ENCODE data around the gene KLK3. TPM values are rescaled to one million over a fixed set of nuclear protein-coding genes. Genes with fewer than 3 reads are reported as not detected.
A peak's percentile ranks its signal among the peaks of the same experiment; 100 is the strongest.

Gene KLK3
- total and polyA plus RNA-seq, 8 donors: 46.9 to 134 TPM; not detected in 6

GRCh38 chr19:50820086-50820485, 34.6 kb upstream of the KLK3 start:
- Histone ChIP-seq H3K27ac (no peak overlapping the region), H3K27me3 (peaks cover 15 to 99% (median 53%) of the 10 kb centered on the region in 3 donors), H3K9me3 (peaks cover 0 to 5% (median 0%) of the 10 kb centered on the region in 4 donors), H3K4me3 (no peak overlapping the region), H3K36me3 (no peaks in the 10 kb centered on the region), H3K4me1 (peaks cover 0 to 23% (median 22%) of the 10 kb centered on the region in 4 donors)
- WGBS, 5 donors: 3 to 12% (median 8%) methylated on average over 14 to 15 of the region's 15 CpGs
- TF ChIP-seq EP300 (IDR thresholded peaks at IDR 0.05) (no peak), POLR2A (IDR thresholded peaks at IDR 0.05) (no peak), POLR2AphosphoS5 (IDR thresholded peaks at IDR 0.05) (no peak)
- TF ChIP-seq, protein P1, sequence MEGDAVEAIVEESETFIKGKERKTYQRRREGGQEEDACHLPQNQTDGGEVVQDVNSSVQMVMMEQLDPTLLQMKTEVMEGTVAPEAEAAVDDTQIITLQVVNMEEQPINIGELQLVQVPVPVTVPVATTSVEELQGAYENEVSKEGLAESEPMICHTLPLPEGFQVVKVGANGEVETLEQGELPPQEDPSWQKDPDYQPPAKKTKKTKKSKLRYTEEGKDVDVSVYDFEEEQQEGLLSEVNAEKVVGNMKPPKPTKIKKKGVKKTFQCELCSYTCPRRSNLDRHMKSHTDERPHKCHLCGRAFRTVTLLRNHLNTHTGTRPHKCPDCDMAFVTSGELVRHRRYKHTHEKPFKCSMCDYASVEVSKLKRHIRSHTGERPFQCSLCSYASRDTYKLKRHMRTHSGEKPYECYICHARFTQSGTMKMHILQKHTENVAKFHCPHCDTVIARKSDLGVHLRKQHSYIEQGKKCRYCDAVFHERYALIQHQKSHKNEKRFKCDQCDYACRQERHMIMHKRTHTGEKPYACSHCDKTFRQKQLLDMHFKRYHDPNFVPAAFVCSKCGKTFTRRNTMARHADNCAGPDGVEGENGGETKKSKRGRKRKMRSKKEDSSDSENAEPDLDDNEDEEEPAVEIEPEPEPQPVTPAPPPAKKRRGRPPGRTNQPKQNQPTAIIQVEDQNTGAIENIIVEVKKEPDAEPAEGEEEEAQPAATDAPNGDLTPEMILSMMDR (IDR thresholded peaks at IDR 0.05): no peak
- intact Hi-C loops (cut with DNase I; ENCODE audit: low total_unique reads): no loop called here
- no peak for DNase-seq

GRCh38 chr19:50820549-50821247, 34.0 kb upstream of the KLK3 start:
- Histone ChIP-seq H3K4me1 (peaks cover 0 to 23% (median 22%) of the 10 kb centered on the region in 4 donors), H3K27me3 (peaks cover 15 to 99% (median 53%) of the 10 kb centered on the region in 3 donors), H3K9me3 (no peaks in the 10 kb centered on the region), H3K27ac (no peak overlapping the region), H3K36me3 (no peaks in the 10 kb centered on the region), H3K4me3 (no peak overlapping the region)
- TF ChIP-seq POLR2AphosphoS5 (IDR thresholded peaks at IDR 0.05) (no peak), POLR2A (IDR thresholded peaks at IDR 0.05) (no peak), EP300 (IDR thresholded peaks at IDR 0.05) (no peak)
- TF ChIP-seq, protein P1 (IDR thresholded peaks at IDR 0.05): no peak
- 5 to 9% (median 8%) methylated on average over 15 to 21 of the region's 21 CpGs for WGBS, 5 donors
- DNase-seq: peak in 1 of 2 donors; percentile 74
- intact Hi-C loops (cut with DNase I; ENCODE audit: low total_unique reads): no loop called here

GRCh38 chr19:50821248-50821612, 33.5 kb upstream of the KLK3 start:
- peaks cover 15 to 100% (median 53%) of the 10 kb centered on the region in 3 donors for H3K27me3 ChIP-seq
- H3K4me1 ChIP-seq: peaks cover 0 to 23% (median 22%) of the 10 kb centered on the region in 4 donors
- intact Hi-C loops (cut with DNase I; ENCODE audit: low total_unique reads): no loop called here

DNA sequence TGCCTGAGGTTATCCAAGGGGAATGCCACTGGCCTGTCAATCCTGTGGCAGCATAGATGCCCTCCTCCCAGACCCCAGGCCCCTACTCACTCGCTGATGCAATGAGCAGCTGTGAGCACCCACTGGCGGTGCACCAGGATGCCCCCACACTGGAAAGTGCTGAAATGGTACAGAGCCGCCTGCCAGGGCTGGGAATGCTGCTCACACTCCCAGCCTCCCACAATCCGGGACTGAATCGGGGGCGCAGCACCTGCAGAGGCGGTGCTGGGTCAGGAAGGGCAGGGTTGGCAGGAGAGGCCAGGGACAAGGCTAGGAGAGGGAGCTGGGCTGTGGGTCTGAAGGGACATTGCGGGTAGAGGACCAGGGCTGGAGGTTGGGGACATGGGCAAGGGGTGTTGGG, 33.1 kb upstream of the KLK3 start:
- TF ChIP-seq EP300 (IDR thresholded peaks at IDR 0.05) (no peak), POLR2AphosphoS5 (IDR thresholded peaks at IDR 0.05) (no peak), POLR2A (IDR thresholded peaks at IDR 0.05) (no peak)
- TF ChIP-seq, protein P1 (IDR thresholded peaks at IDR 0.05): no peak
- Histone ChIP-seq H3K27ac (no peak overlapping the region), H3K4me3 (no peak overlapping the region), H3K9me3 (no peaks in the 10 kb centered on the region), H3K36me3 (no peaks in the 10 kb centered on the region), H3K27me3 (peaks cover 15 to 100% (median 54%) of the 10 kb centered on the region in 3 donors), H3K4me1 (peaks cover 0 to 23% (median 22%) of the 10 kb centered on the region in 4 donors)
- WGBS, 5 donors: 41 to 59% (median 45%) methylated on average over 7 to 8 of the region's 8 CpGs
- intact Hi-C loops (cut with DNase I; ENCODE audit: low total_unique reads): no loop called here
- no peak for DNase-seq

More at GRCh38 chr19:50821248-50821612, 33.5 kb upstream of the KLK3 start:
- no peaks in the 10 kb centered on the region for H3K36me3 ChIP-seq
- no peak overlapping the region for H3K27ac ChIP-seq
- TF ChIP-seq, protein P1 (IDR thresholded peaks at IDR 0.05): no peak
- TF ChIP-seq POLR2AphosphoS5 (IDR thresholded peaks at IDR 0.05): no peak
- H3K9me3 ChIP-seq: no peaks in the 10 kb centered on the region
- DNase-seq: no peak
- no peak overlapping the region for H3K4me3 ChIP-seq
- WGBS, 5 donors: 54 to 67% (median 59%) methylated on average over 4 of the region's 4 CpGs
